Activated gamma-delta T cell treated with anti-CD3 and anti-CD28 coated beads, Interleukin-2, amount 50 U/mL, for 16 hours (primary cell): Measurements from ENCODE around the gene SLC26A8.
"Not testable (repeated sequence)": the region's sequence is repeated elsewhere in the genome, so short reads cannot be mapped to it uniquely, and the experiment has no call there.

Experiments
- DNase-seq: peaks from one replicate; pipeline ENCODE4 v3.0.0-alpha.2; 2020; ENCODE audit warnings: low read depth

Gene SLC26A8

DNA sequence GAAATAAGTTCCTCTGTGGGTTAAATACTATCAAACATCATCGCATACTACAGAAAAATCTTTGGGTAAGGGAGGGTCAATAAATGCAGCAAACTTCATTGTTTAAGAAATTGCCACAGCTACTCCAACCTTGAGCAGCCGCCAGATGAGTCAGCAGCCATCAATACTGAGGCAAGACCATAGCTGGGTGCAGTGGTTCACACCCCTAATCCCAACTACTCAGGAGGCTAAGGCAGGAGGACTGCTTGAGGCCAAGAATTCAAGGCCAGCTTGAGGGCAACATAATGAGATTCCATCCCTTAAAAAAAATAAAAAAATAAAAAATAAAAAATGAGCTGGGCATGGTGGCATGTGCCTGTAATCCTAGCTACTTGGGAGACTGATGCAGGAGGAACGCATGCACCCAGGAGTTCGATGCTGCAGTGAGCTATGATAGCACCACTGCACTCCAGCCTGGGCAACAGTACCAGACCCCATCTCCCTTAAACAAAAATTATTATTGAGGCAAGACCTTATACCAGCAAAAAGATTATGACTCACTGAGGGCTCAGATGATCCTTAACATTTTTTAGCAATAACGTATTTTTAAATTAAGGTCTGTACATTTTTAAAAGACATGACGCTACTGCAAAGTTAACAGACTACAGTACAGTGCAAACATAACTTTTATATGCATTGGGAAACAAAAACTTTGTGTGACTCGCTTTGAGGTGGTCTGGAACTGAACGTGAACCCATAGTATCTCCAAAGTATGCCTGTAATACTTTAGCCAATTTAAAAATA, 112.4 kb downstream of the SLC26A8 start:
- DNase-seq, result no peak

DNA sequence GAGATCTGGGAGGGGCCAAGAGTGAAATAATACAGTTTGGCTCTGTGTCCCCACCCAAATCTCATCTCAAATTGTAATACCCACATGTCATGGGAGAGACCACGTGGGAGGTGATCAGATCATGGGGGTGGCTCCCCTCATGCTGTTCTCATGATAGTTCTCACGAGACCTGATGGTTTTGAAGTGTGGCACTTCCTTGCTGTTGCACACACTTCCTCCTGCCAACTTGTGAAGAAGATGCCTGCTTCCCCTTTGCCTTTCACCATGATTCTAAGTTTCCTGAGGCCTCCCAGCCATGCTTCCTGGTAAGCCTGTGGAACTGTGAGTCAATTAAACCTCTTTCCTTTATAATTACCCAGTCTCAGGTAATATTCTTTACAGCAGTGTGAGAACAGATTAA, 114.9 kb downstream of the SLC26A8 start:
- not testable (repeated sequence) for DNase-seq

GRCh38 chr6:35908753-35909401, 115.6 kb downstream of the SLC26A8 start:
- DNase-seq, result not testable (repeated sequence)

DNA sequence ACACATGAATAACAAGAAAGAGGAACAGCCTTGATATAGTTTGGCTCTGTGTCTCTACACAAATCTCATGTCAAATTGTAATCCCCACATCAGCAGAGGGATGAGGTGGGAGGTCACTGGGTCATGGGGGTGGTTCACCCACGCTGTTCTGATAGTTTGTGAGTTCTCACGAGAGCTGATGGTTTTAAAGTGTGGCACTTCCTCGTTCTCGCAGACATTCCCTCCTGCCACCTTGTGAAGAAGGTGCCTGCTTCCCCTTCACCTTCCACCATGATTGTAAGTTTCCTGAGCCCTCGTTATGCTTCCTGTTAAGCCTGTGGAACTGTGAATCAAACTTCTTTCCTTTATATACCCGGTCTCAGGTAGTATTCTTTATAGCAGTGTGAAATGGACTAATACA, 116.7 kb downstream of the SLC26A8 start:
- no peak for DNase-seq

DNA sequence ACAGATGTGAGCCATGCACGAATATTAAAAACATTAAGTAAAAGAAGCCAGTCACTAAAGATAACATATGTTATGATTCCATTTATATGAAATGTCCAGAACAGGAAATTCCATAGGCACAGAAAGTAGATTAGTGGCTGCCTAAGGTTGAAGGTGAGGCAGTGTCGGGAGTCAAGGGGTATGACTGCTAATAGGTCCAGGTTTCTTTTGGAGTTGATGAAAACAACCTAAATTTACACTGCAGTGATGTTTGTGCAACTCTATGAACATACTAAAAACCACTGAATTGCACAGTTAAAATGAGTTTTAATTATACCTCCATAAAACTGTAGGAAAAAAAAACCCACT, 118.0 kb downstream of the SLC26A8 start:
- DNase-seq, result no peak

- no peak for DNase-seq
These were observed 118.5 kb downstream of the SLC26A8 start for GRCh38 chr6:35905841-35906498.

- DNase-seq, result no peak
These were observed 119.2 kb downstream of the SLC26A8 start for GRCh38 chr6:35905141-35905785.

- DNase-seq, result no peak
These were observed 120.8 kb downstream of the SLC26A8 start for GRCh38 chr6:35903679-35904078.

GRCh38 chr6:35900448-35900847, 124.0 kb downstream of the SLC26A8 start:
- DNase-seq, result no peak

DNA sequence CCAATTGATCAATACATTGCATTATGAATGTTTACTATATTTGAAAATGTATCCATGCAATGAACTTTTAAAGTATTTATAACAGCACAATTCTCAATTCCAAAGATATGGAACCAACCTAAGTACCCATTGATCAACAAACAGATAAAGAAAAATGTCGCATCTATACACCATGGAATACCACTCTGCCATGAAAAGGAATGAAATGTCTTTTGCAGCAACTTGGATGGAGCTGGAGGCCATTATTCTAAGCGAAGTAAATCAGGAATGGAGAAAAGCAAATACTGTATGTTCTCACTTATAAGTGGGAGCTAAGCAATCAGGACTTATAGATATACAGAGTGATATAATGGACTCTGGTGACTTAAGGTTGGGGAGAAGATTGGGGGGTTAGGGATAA, 126.4 kb downstream of the SLC26A8 start:
- no peak for DNase-seq

GRCh38 chr6:35897486-35897885, 127.0 kb downstream of the SLC26A8 start:
- DNase-seq, result no peak

GRCh38 chr6:35897036-35897435, 127.4 kb downstream of the SLC26A8 start:
- DNase-seq, result no peak

DNA sequence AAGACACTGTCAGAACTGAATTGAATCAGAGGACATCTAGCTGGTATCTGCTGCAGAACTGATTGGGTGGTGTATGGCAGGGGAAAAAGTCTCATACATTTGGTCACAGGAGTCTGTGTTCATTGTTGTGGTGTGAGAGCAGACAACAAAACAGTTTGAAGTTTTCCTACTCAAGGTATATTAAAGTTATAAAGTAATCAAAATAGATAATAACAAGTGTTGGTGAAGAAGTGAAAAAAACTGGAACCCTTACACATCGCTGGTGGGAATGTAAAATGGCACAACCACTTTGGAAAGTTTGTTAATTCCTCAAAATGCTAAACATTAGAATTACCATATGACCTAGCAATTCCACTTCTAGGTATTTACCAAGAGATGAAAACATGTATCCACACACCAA, 128.2 kb downstream of the SLC26A8 start:
- DNase-seq, result no peak

GRCh38 chr6:35895560-35895959, 128.9 kb downstream of the SLC26A8 start:
- DNase-seq, result no peak

DNA sequence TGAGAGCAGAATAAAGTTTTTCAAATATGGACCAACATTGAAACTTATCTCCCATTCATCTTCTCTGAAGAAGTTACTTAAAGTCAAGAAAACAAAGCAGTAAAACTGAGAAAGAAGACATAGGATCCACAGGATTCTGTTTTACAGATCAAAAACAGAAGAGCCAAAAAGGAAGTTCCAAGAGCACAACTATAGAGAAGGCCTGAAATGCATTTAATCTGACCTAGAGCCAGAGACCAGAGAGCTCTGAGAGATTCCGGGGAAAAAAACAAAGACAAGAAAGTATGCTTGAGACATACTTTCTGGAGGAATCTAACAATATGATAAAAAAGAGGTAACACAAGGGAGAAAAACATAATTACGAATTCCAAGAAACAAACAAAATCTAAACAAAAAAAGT, 129.7 kb downstream of the SLC26A8 start:
- no peak for DNase-seq
